H1 (cell line): ENCODE measurements around the gene CSNK1G3. TPM values are rescaled to one million over a fixed set of nuclear protein-coding genes. Genes with fewer than 3 reads are reported as not detected.

Experiments used
- CTCF ChIA-PET: fragments of 300-600 bp; sonication (Branson Sonifier 250); formaldehyde crosslinking; loops from one replicate; lab custom pipeline; 2021; ENCODE audit not compliant: partially characterized antibody; lab: Charles Lee
- POLR2A ChIA-PET: fragments of 300-600 bp; sonication (Branson Sonifier 250); formaldehyde crosslinking; loops from one replicate; lab custom pipeline; 2021; ENCODE audit warnings: inconsistent platforms; ENCODE audit not compliant: partially characterized antibody; lab: Charles Lee
- DNase-seq, 2 experiments: peaks; one replicate each; pipeline versions ENCODE4 v3.0.0 to v3.0.0-alpha.2; 2010 to 2022; ENCODE audit warnings: low spot score in 2 of 2, low read depth in 1 of 2, mixed read lengths in 1 of 2
- FAIRE-seq: peaks from 2 replicates; lab custom pipeline; 2011; peaks lifted over from hg19 to GRCh38; lab: Jason Lieb, UNC
- H2AFZ ChIP-seq: 2 replicates; pipeline ENCODE4 v1.8.1; 2012; ENCODE audit warnings: low read length, inconsistent platforms
- H2AK5ac ChIP-seq: 2 replicates; pipeline ENCODE4 v1.6.1; 2013; ENCODE audit warnings: low read depth, low read length
- H2BK120ac ChIP-seq: replicated peaks from 2 replicates; pipeline ENCODE3; 2013; ENCODE audit warnings: low read depth, low read length, inconsistent platforms
- H2BK12ac ChIP-seq: 2 replicates; pipeline ENCODE4 v1.6.1; 2013; ENCODE audit warnings: low read depth, low read length
- H2BK15ac ChIP-seq: 2 replicates; pipeline ENCODE4 v1.6.1; 2013; ENCODE audit warnings: low read length
- H2BK20ac ChIP-seq: 2 replicates; pipeline ENCODE4 v1.6.1; 2013; ENCODE audit warnings: low read length
- H2BK5ac ChIP-seq: 2 replicates; pipeline ENCODE4 v1.6.1; 2013; ENCODE audit warnings: low read depth, low read length
- H3K14ac ChIP-seq: 2 replicates; pipeline ENCODE4 v1.6.1; 2013; ENCODE audit warnings: inconsistent platforms; ENCODE audit not compliant: insufficient read length
- H3K18ac ChIP-seq: 2 replicates; pipeline ENCODE4 v1.6.1; 2013; ENCODE audit warnings: low read length; ENCODE audit errors: extremely low read depth
- H3K23ac ChIP-seq: 2 replicates; pipeline ENCODE4 v1.6.1; 2013; ENCODE audit warnings: inconsistent platforms; ENCODE audit not compliant: insufficient read length
- H3K23me2 ChIP-seq: 2 replicates; pipeline ENCODE4 v1.6.1; 2013; ENCODE audit warnings: low read depth, low read length
- H3K27ac ChIP-seq: 2 replicates; pipeline ENCODE4 v1.6.1; 2011; ENCODE audit warnings: low read depth, low read length, inconsistent platforms
- H3K27me3 ChIP-seq, 4 experiments: replicated peaks in 1 of 4; 1 replicate in 1 of 4; 2 replicates in 3 of 4; pipeline versions ENCODE4 v1.6.1 to v1.8.1; 2011 to 2013; ENCODE audit warnings: low read length in 3 of 4, mild to moderate bottlenecking in 3 of 4, inconsistent platforms in 2 of 4, mixed read lengths in 2 of 4, moderate library complexity in 1 of 4; ENCODE audit not compliant: control insufficient read depth in 3 of 4, insufficient read depth in 3 of 4; ENCODE audit errors: extremely low read depth in 1 of 4
- H3K36me3 ChIP-seq, 4 experiments: 2 replicates each; pipeline versions ENCODE4 v1.6.1 to v1.8.1; 2011 to 2013; ENCODE audit warnings: mild to moderate bottlenecking in 4 of 4, low read length in 3 of 4, moderate library complexity in 2 of 4, control low read depth in 1 of 4, inconsistent platforms in 1 of 4; ENCODE audit not compliant: insufficient read depth in 4 of 4, control insufficient read depth in 2 of 4
- H3K4ac ChIP-seq: replicated peaks from 2 replicates; pipeline ENCODE3; 2013; ENCODE audit warnings: low read length, low read depth, mixed read lengths, inconsistent platforms; ENCODE audit not compliant: insufficient read length
- H3K4me1 ChIP-seq, 4 experiments: replicated peaks in 1 of 4; 1 replicate in 1 of 4; 2 replicates in 3 of 4; pipeline versions ENCODE4 v1.6.1 to v1.8.1; 2011 to 2013; ENCODE audit warnings: low read length in 3 of 4, inconsistent platforms in 2 of 4, mixed read lengths in 1 of 4; ENCODE audit not compliant: insufficient read depth in 4 of 4, control insufficient read depth in 3 of 4
- H3K4me2 ChIP-seq, 2 experiments: 2 replicates each; pipeline versions ENCODE4 v1.6.1 to v1.8.1; 2011 to 2013; ENCODE audit warnings: low read depth in 2 of 2, low read length in 2 of 2, control low read depth in 1 of 2, inconsistent platforms in 1 of 2, mild to moderate bottlenecking in 1 of 2; ENCODE audit not compliant: insufficient read depth in 1 of 2
- H3K4me3 ChIP-seq, 4 experiments: fragments of 200-600, 300-600 bp in 1 of 4; sonication (generic), shearing (Covaris generic), sonication (Bioruptor Twin) in 1 of 4; 2 replicates each; pipeline versions ENCODE4 v1.5.1 to v1.8.1; 2011 to 2016; ENCODE audit warnings: low read length in 4 of 4, low read depth in 3 of 4, control low read depth in 2 of 4, inconsistent platforms in 2 of 4, mild to moderate bottlenecking in 2 of 4, mixed read lengths in 1 of 4, moderate library complexity in 1 of 4; ENCODE audit not compliant: insufficient read depth in 2 of 4; ENCODE audit errors: extremely low read depth in 1 of 4
- H3K56ac ChIP-seq: replicated peaks from 2 replicates; pipeline ENCODE3; 2013; ENCODE audit warnings: low read depth, mild to moderate bottlenecking, mixed read lengths, low read length, inconsistent platforms; ENCODE audit not compliant: insufficient read length
- H3K79me1 ChIP-seq: 2 replicates; pipeline ENCODE4 v1.6.1; 2013; ENCODE audit warnings: low read depth, low read length, control low read depth
- H3K79me2 ChIP-seq, 2 experiments: 2 replicates each; pipeline versions ENCODE4 v1.6.1 to v1.8.1; 2012 to 2013; ENCODE audit warnings: low read length in 2 of 2, mild to moderate bottlenecking in 2 of 2, inconsistent platforms in 1 of 2; ENCODE audit not compliant: insufficient read depth in 2 of 2, control insufficient read depth in 1 of 2
- H3K9ac ChIP-seq, 4 experiments: replicated peaks in 1 of 4; 1 replicate in 1 of 4; 2 replicates in 3 of 4; pipeline versions ENCODE4 v1.6.1 to v1.8.1; 2011 to 2013; ENCODE audit warnings: low read depth in 3 of 4, low read length in 3 of 4, control low read depth in 2 of 4, mild to moderate bottlenecking in 2 of 4, moderate library complexity in 2 of 4, inconsistent platforms in 1 of 4; ENCODE audit errors: extremely low read depth in 1 of 4
- H3K9me3 ChIP-seq, 2 experiments: 2 replicates each; pipeline versions ENCODE4 v1.6.1 to v1.8.1; 2012 to 2013; ENCODE audit warnings: mild to moderate bottlenecking in 2 of 2, moderate library complexity in 2 of 2, control low read depth in 1 of 2, inconsistent platforms in 1 of 2, low read depth in 1 of 2, low read length in 1 of 2, mixed read lengths in 1 of 2; ENCODE audit not compliant: insufficient read depth in 2 of 2
- H4K20me1 ChIP-seq, 2 experiments: replicated peaks in 1 of 2; 2 replicates each; pipeline versions ENCODE3 to v1.8.1; 2011 to 2013; ENCODE audit warnings: inconsistent platforms in 2 of 2, low read length in 2 of 2, mild to moderate bottlenecking in 1 of 2; ENCODE audit not compliant: insufficient read depth in 2 of 2, control insufficient read depth in 1 of 2
- H4K5ac ChIP-seq: 2 replicates; pipeline ENCODE4 v1.6.1; 2013; ENCODE audit warnings: low read length, low read depth, mixed read lengths, inconsistent platforms; ENCODE audit not compliant: insufficient read length
- H4K8ac ChIP-seq: 2 replicates; pipeline ENCODE4 v1.8.0; 2013; ENCODE audit warnings: mild to moderate bottlenecking, moderate library complexity, low read length, inconsistent platforms; ENCODE audit not compliant: insufficient read depth; ENCODE audit errors: extremely low read depth
- H4K91ac ChIP-seq: replicated peaks from 2 replicates; pipeline ENCODE3; 2013; ENCODE audit warnings: low read length, mixed read lengths, inconsistent platforms; ENCODE audit not compliant: insufficient read length
- WGBS, 2 experiments: shearing (Covaris generic) in 1 of 2; methylation state at CpG; one replicate each; pipeline versions ENCODE4 v1.1.6 to v1.1.7; 2013 to 2015; ENCODE audit warnings: low lambda C conversion rate in 2 of 2, mixed read lengths in 2 of 2, inconsistent platforms in 1 of 2, low coverage in 1 of 2, missing lambda C conversion rate in 1 of 2; ENCODE audit not compliant: insufficient replicate concordance in 2 of 2, insufficient coverage in 1 of 2, insufficient read length in 1 of 2; ENCODE audit errors: extremely low coverage in 1 of 2, missing lambda C conversion rate in 1 of 2; 5-methylcytosine and 5-hydroxymethylcytosine counted together
- polyA plus RNA-seq, 7 experiments: library from polyadenylated mRNA; depleted of rRNA in 3 of 7; stranded (reverse) in 5 of 7; unstranded in 2 of 7; fragments of >200 nt in 5 of 7; fragments of 200-250 nt in 2 of 7; gene quantifications; 1 replicate in 5 of 7; 2 replicates in 1 of 7; 4 replicates in 1 of 7; pipeline versions ENCODE4 v1.2.1 to v1.2.3, GENCODE V29; 2011 to 2013; ENCODE audit warnings: missing spikeins in 2 of 7, mixed read lengths in 2 of 7
- total RNA-seq: library from RNA; stranded (reverse); fragmentation: NEBNext Ultra II Directional; extraction: Animal tissue kit (Norgen Biotek cat#: 25700); gene quantifications from 2 replicates; pipeline ENCODE4 v1.2.1, GENCODE V29; 2021

Gene CSNK1G3
- total and polyA plus RNA-seq, 2 of the 8 experiments (the other 6 are each of a cell fraction or from before 2014, with no cell fraction given), result 10.6 to 58.9 TPM

GRCh38 chr5:123515904-123516303 lies 3.9 kb downstream of the CSNK1G3 start:
- Histone ChIP-seq H2AK5ac (no peak overlapping the region), H2BK20ac (no peak overlapping the region), H3K4me3 (no peak overlapping the region), H2BK12ac (no peak overlapping the region), H3K9me3 (no peaks in the 10 kb centered on the region), H3K36me3 (no peaks in the 10 kb centered on the region), H2BK5ac (no peak overlapping the region), H3K9ac (no peak overlapping the region), H3K27ac (no peak overlapping the region), H3K4ac (no peak overlapping the region), H2AFZ (no peak overlapping the region), H2BK120ac (no peak overlapping the region), H4K91ac (no peak overlapping the region), H3K23ac (no peak overlapping the region), H3K14ac (no peak overlapping the region), H3K18ac (no peak overlapping the region), H4K8ac (no peak overlapping the region), H3K4me1 (peaks cover 0 to 9% (median 5%) of the 10 kb centered on the region in 4 experiments; a peak in 5 of 7 replicates), H3K79me2 (peaks cover 26 to 81% of the 10 kb centered on the region in 2 experiments), H3K4me2 (no peak overlapping the region), H3K56ac (no peak overlapping the region), H4K20me1 (peaks cover 5 to 9% of the 10 kb centered on the region in 2 experiments), H3K27me3 (no peaks in the 10 kb centered on the region), H3K23me2 (peaks cover 8% of the 10 kb centered on the region), H3K79me1 (peaks cover 4% of the 10 kb centered on the region; the same call in 1 of the 2 replicates), H2BK15ac (no peak overlapping the region), H4K5ac (no peak overlapping the region)
- WGBS, 2 experiments, result 83% methylated on average over 3 of the region's 3 CpGs; no CpG with 5 or more reads in 1 of the 2 experiments
- DNase-seq (no peak), FAIRE-seq (no peak)
- CTCF ChIA-PET, result interaction anchor here (0.9 kb wide), 1 partner anchor 106 kb away, joined by 3 read pairs; no protein-coding TSS in a partner anchor
- POLR2A ChIA-PET, result interaction anchor here (0.9 kb wide), 1 partner anchor 8 kb away, joined by 3 read pairs; no protein-coding TSS in a partner anchor
